ENCODE data around the gene NEU3. TPM values are rescaled to one million over a fixed set of nuclear protein-coding genes. Genes with fewer than 3 reads are reported as not detected.
"Not testable (repeated sequence)": the region's sequence is repeated elsewhere in the genome, so short reads cannot be mapped to it uniquely, and the experiment has no call there.

NEU3 gene
- total and polyA plus RNA-seq, 2 of the 4 experiments (the other 2 are of a cell fraction) = 5.5 to 10.6 TPM

DNA sequence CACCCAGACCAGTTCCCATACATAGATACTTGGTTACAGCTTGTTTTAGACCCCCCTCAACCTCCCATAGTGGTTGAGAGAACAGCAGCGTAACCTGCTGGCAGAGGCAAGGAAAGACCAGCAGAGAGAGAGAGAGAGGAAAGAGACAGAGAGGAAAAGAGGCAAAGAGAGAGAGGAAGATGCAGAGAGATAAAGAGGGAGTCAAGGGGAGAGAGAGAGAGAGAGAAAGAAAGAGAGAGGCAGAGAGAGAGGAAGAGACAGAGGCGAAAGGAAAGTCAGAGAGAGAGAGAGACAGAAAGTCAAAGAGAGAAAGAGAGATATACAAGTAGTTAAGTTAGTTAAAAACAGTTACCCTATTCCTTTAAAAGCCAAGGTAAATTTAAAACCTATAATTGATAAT lies 52.5 kb downstream of the NEU3 start:
- H4K20me1 ChIP-seq (ENCODE audit: insufficient read depth, low read length) = no peaks in the 10 kb centered on the region
- ATAC-seq (ENCODE audit: low read depth) (no peak), DNase-seq (no peak)
- H3K79me1 ChIP-seq (ENCODE audit: low read depth in 1 of 2, low read length in 2 of 2) = no peaks in the 10 kb centered on the region
- 60% methylated on average over 1 of the region's 2 CpGs; no CpG with 5 or more reads in 1 of the 2 experiments for WGBS, 2 experiments (ENCODE audit: extremely low coverage in 2 of 2, insufficient read length in 1 of 2)
- H3K9me3 ChIP-seq (ENCODE audit: control insufficient read depth, insufficient read depth, low read length) = no peaks in the 10 kb centered on the region
- no peak overlapping the region for H2AK9ac ChIP-seq (replicated peaks; ENCODE audit: low read depth, low read length, poor library complexity)
- no peak overlapping the region for H3K14ac ChIP-seq (replicated peaks; ENCODE audit: low read depth, low read length)
- no peak overlapping the region for H3K56ac ChIP-seq (ENCODE audit: extremely low read depth, insufficient read depth, low read length)
- no peak overlapping the region for H2BK15ac ChIP-seq (ENCODE audit: low read depth, low read length)
- intact Hi-C loops (cut with micrococcal nuclease) (no loop called here), dilution Hi-C loops (cut with HindIII; ENCODE audit: low sequenced_read_pairs, unreplicated experiment) (no loop called here), in situ Hi-C loops (cut with MboI; ENCODE audit: low sequenced_read_pairs) (no loop called here)
- POLR2A ChIA-PET (ENCODE audit: unreplicated experiment) = interaction anchor here (0.6 kb wide), 1 partner anchor 106 kb away, joined by 3 read pairs; no protein-coding TSS in a partner anchor
- H2AFZ ChIP-seq (replicated peaks; ENCODE audit: low read length, poor library complexity) = no peak overlapping the region
- H3K27me3 ChIP-seq (ENCODE audit: control insufficient read depth, insufficient read depth, low read length) = peaks cover 15% of the 10 kb centered on the region
- no peaks in the 10 kb centered on the region for H3K4me1 ChIP-seq (ENCODE audit: control insufficient read depth, insufficient read depth, low read length)
- TF ChIP-seq SMC3 (IDR thresholded peaks at IDR 0.05; ENCODE audit: low read depth, low read length) = no peak
- no peak for TF ChIP-seq RAD21 (IDR thresholded peaks at IDR 0.05; ENCODE audit: low read length)
- H4K5ac ChIP-seq (ENCODE audit: low read depth, low read length) = no peak overlapping the region
- H3K4ac ChIP-seq (ENCODE audit: low read depth, low read length) = no peak overlapping the region
- CTCF ChIA-PET = no interaction called here
- H3K9ac ChIP-seq (ENCODE audit: low read depth, low read length) = no peak overlapping the region
- H3K18ac ChIP-seq (ENCODE audit: low read depth, low read length) = no peak overlapping the region
- no peak overlapping the region for H3K23ac ChIP-seq (ENCODE audit: low read depth, low read length)
- H4K8ac ChIP-seq (ENCODE audit: low read depth in 2 of 2, low read length in 2 of 2) = no peak overlapping the region
- H3K4me2 ChIP-seq (ENCODE audit: low read depth, low read length) = no peak overlapping the region
- H3K36me3 ChIP-seq (ENCODE audit: control insufficient read depth, insufficient read depth, low read length) = no peaks in the 10 kb centered on the region
- H2BK20ac ChIP-seq (ENCODE audit: low read depth, low read length) = no peak overlapping the region
- H3K9me1 ChIP-seq (ENCODE audit: insufficient read depth, low read length) = no peaks in the 10 kb centered on the region
- H3K27ac ChIP-seq (ENCODE audit: insufficient read depth, low read length) = no peak overlapping the region
- no peak overlapping the region for H2AK5ac ChIP-seq (ENCODE audit: low read depth, low read length)
- H3K4me3 ChIP-seq (ENCODE audit: insufficient read depth, low read depth, low read length) = no peak overlapping the region
- H2BK5ac ChIP-seq (ENCODE audit: low read depth, low read length, poor library complexity, severe bottlenecking) = no peak overlapping the region
- H4K91ac ChIP-seq (ENCODE audit: insufficient read depth, low read depth, low read length) = no peak overlapping the region
- H2BK120ac ChIP-seq (ENCODE audit: low read depth, low read length) = no peak overlapping the region
- BruUV-seq (replicated peaks) = no TSS peak

DNA sequence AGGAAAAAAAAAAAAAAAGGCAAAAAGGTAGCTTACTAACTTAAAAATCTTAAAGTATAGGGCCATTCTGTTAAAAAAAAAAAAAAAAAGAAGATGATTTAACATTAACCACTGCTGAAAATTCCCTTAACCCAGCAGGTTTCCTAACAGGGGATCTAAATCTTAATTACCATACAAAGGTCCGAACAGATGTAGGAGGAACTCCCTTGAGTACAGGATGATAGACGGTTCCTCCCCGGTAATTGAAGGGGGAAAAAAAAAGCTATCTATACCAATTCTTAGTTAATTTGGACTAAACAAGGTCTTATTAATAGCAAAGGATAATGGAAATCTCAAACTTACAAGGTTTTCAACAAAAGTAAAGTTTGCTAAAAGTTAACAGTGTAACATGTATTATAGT lies 53.1 kb downstream of the NEU3 start:
- dilution Hi-C loops (cut with HindIII; ENCODE audit: low sequenced_read_pairs, unreplicated experiment); H3K4me3 ChIP-seq (ENCODE audit: insufficient read depth, low read depth, low read length); BruUV-seq (replicated peaks); H3K79me1 ChIP-seq (ENCODE audit: low read depth in 1 of 2, low read length in 2 of 2); H3K4me2 ChIP-seq (ENCODE audit: low read depth, low read length); H2AK9ac ChIP-seq (replicated peaks; ENCODE audit: low read depth, low read length, poor library complexity); DNase-seq; H2BK5ac ChIP-seq (ENCODE audit: low read depth, low read length, poor library complexity, severe bottlenecking); H2AK5ac ChIP-seq (ENCODE audit: low read depth, low read length); H3K27ac ChIP-seq (ENCODE audit: insufficient read depth, low read length); H2BK15ac ChIP-seq (ENCODE audit: low read depth, low read length); H2AFZ ChIP-seq (replicated peaks; ENCODE audit: low read length, poor library complexity); H4K5ac ChIP-seq (ENCODE audit: low read depth, low read length); H3K4me1 ChIP-seq (ENCODE audit: control insufficient read depth, insufficient read depth, low read length); H3K36me3 ChIP-seq (ENCODE audit: control insufficient read depth, insufficient read depth, low read length); H4K8ac ChIP-seq (ENCODE audit: low read depth in 2 of 2, low read length in 2 of 2); in situ Hi-C loops (cut with MboI; ENCODE audit: low sequenced_read_pairs); H2BK120ac ChIP-seq (ENCODE audit: low read depth, low read length); H4K91ac ChIP-seq (ENCODE audit: insufficient read depth, low read depth, low read length); H3K9me1 ChIP-seq (ENCODE audit: insufficient read depth, low read length); H2BK20ac ChIP-seq (ENCODE audit: low read depth, low read length); CTCF ChIA-PET; ATAC-seq (ENCODE audit: low read depth); H3K9me3 ChIP-seq (ENCODE audit: control insufficient read depth, insufficient read depth, low read length); H4K20me1 ChIP-seq (ENCODE audit: insufficient read depth, low read length); H3K4ac ChIP-seq (ENCODE audit: low read depth, low read length); H3K9ac ChIP-seq (ENCODE audit: low read depth, low read length); H3K23ac ChIP-seq (ENCODE audit: low read depth, low read length); H3K56ac ChIP-seq (ENCODE audit: extremely low read depth, insufficient read depth, low read length); H3K18ac ChIP-seq (ENCODE audit: low read depth, low read length); H3K14ac ChIP-seq (replicated peaks; ENCODE audit: low read depth, low read length); intact Hi-C loops (cut with micrococcal nuclease): not testable (repeated sequence)
- peaks cover 15% of the 10 kb centered on the region for H3K27me3 ChIP-seq (ENCODE audit: control insufficient read depth, insufficient read depth, low read length)
- no CpG with 5 or more reads among the region's 3 CpGs for WGBS, 2 experiments (ENCODE audit: extremely low coverage in 2 of 2, insufficient read length in 1 of 2)
- POLR2A ChIA-PET (ENCODE audit: unreplicated experiment) = interaction anchor here (0.6 kb wide), 1 partner anchor 106 kb away, joined by 3 read pairs; no protein-coding TSS in a partner anchor
